ENCODE measurements around the gene FOXP1.

The FOXP1 gene

DNA sequence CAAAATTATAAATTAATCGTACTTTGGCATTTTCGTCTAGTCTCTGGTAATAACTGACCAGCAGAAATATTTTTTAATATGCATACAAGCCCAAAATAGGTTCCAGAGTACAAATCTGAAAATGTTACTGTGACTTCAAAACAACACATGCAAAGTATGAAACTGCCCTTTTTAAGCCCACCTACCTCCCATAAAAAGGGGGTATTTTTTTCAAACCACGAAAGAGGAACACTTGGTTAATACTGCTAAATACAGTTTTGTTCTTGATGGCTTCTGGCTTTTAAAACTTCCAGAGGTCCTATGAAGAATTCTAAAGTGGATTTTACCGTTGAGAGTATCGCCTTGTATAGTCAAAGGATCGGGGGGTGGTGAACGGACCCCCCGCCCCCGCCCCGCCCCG is 610.7 kb downstream of the FOXP1 start:
- no peak for DNase-seq (ENCODE audit: low read depth)

DNA sequence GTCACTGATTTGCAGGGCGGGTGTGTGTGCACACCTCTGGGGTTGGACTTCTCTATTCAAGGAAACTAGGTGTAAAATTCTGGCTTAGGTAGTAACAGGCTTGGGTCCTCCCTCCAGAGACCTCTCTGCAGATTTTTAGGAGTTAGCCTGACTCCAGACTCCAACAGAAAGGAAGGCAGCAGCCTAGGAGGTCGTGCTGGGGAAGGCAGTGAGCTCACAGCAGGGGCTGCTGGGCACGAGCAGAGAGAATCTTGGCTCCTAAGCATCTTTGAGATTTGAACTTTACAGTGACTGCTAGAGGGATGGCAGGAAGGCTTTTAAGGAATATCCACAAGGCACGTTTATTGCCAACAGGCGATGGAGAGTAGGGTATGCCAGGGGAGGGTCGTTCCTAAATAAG is 612.6 kb downstream of the FOXP1 start:
- DNase-seq (ENCODE audit: low read depth) = no peak

DNA sequence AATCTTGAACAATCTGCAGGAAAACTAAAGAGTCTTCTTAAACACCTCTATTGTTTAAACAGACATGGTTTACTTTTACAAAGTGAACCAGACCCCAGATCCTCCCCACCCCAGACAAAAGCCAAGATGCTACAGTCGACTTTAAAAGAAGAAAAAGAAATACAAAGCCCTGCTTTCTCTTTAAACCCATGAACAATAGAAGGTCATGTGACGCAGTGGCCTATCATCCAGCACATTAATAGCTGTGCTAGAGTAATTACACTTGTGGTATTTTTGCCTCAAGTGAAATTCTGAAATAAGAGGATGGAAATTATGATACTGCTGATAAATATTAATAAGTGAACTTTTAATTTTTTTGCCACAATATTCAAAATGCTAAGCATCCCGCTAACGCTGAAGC is 613.4 kb downstream of the FOXP1 start:
- DNase-seq (ENCODE audit: low read depth) = no peak

DNA sequence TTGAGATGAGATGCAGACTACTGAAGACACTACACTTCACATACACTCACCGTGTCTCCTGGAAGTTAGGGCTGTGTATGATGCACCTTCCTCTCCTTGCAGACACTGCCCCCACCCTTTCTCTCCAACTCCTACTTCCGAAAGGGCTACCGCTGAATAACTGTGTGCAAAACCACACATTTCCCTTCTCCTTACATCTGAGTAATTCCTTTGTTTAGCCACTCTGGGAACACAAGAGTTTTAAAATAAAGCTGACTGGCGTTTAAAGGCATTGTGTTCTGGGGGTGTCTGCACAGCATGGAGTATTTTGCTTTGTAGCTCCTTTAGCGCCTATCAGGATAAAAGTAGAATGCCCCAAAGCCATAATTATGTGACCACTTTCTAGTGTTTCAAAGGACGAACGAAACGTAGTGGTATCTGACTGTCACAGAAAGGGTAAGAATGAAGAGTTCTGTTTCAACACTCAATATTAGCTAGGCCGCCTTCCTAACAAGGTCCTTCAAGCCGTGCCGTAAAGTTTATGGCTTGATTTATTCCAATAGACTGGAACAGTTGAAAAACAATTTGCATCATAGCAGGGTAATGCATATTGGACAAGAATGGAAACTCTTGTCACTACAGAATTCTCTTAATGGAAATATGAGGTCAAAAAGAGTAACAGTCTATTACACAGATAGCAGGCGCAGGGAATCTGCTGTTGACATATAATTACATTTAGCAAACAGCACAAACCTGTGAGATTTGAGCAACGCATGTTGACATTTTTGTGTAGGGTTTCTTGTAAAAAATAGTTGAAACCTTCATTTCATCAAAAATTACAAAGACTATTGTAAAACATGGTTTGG is 619.9 kb downstream of the FOXP1 start:
- peak; percentile 64 for DNase-seq (ENCODE audit: low read depth)

DNA sequence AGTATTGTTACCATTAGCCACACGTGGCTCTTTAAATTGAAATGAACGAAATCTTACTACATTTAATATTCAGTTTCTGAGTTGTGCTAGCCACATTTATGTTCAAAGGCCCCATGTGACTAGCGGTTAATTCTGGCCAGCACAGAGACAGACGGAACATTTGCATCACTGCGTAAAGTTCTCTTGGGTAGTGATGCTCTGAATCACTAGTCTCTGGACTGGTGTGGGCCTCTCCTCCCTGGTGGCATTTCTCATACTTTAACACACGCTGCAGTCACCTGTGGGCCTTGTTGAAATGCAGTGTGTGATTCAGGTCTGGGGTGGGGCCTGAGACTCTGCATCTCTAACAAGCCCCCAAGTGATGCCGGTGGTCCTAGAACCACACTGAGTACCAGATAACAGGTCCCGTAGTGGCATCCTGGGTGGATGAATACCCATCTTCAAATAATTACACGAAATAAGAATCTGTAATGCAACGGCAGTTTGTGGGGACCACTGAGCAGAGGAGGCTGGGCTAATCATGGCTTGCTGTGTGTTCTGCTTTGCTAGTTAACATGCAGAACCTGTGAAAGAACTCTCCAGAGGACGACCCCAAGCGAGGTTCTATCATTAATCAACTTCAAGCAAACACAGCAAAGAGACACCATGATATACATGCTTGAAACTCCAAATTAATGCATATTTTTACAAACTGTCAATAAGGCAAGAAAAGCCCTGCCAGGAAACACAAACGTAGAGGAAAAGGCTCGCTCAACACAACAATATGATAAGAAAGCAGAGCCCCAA is 623.8 kb downstream of the FOXP1 start:
- no peak for DNase-seq (ENCODE audit: low read depth)

DNA sequence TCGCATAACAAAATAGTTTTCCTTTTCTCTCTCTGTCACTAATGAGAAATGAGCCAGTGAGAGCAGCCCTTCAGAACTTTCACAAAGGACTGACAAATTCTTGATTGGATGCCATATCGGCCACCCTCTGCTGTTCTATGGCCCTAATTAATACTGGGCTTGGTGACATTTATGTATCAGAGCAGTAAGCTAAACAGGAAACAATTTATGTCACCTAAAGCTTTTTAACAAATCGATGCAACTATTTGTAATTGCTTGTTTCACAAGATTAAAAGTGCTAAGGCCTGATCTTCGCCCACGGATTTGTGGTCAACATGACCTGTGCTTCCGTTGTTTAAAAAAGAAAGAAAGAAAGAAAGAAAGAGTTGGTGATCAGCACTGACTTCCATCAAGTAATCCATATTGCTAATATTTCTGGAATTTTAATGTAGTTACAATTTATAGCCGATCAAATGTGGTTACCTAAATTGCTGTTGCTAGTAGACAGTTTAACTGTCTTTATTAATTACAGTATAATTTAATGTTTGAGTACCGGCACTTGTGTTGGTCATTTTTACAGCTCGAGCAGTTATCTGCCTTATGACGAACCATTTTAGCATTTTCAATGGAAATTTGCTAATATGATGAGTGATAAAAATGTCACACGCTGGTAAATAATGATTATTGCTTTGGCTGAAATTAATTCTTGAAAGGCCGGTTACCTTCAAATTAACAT is 631.3 kb downstream of the FOXP1 start:
- DNase-seq (ENCODE audit: low read depth) = no peak

DNA sequence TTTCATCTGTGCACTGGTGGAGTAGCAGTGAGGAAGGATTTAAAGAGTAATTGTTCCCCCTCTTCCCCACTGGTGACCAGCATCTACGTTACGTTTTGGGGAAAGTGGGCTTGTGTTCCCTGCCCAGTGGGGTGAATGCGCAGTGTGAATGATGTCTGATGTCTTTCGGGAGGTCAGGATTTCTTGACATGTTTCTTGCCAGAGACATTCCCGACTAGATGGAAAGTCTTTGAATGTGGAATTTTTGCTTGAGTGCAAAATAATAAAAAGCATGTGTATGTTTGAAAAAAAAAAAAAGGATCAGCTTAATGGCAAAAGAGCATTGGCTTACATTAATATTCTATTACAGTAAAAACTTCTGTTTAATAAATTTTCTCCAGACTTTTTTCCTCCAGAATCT is 632.2 kb downstream of the FOXP1 start:
- DNase-seq (ENCODE audit: low read depth) = no peak

DNA sequence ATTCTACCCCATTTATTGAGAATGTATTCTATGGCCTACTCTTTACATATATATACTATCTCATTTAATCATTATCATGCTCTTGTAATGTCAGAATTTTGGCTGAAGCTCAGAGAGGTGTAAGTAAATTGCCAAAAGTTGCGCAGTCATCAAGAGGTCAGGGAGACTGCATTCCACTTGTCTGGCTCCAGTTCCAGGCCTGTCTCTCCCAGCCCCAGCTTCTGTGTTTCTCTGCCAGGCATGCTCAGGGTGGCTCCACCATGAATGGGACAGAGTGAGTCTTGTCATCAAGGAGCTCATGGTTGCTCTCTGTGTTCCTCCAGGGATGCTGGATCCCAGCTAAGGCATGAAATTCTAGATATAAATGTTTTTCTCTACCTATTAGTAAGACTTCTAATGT is 635.9 kb downstream of the FOXP1 start:
- DNase-seq (ENCODE audit: low read depth) = no peak

DNA sequence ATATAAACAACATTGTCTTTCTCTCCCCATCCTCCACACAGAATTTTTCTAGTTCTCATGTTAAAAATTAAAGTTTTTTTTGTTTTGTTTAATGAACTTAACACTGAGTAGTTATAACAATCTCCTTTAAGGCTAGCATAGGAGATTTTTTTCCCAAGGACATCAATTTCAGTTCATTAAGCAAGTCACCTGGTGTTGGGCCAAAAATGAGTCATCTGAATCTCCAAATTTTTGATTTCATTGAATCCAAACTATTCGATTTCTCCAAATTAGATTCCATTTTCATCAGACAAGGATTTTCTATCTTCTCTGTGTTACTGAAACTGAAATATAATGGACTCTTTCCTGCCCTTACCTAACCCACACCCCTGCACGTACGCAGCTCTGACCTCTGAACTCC is 639.6 kb downstream of the FOXP1 start:
- DNase-seq (ENCODE audit: low read depth) = no peak

DNA sequence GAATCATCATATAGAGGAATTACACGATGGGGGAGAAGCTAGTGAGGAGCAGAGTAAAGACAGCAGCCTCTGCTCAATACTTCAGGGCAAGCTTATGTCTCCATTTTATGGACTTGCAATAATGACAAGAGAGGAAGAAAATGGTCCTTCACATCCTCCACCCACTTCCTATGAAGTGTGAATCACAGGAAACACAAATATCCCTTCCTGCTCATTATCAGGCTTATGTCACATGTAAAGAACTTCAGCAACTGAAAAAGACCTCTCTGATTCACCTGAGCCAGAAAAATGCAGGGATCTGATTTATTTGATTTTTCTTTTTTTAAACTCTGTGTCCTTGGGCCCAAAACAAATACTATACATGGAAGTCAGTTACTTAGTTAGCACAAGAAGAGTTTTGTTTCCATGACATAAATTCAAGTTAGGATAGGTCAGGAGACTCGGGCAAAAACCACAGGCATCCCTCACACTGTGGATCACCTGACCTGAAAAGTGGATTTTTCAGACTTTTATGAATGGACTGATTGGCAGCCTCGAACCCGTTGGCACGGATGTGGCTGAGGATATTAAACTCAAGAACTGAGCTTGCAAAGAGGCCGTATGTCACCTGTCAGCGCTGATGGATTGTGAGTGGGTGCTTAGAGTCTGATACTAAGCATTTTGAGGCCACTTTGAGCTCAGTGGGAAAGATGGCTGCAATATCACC is 650.3 kb downstream of the FOXP1 start:
- no peak for DNase-seq (ENCODE audit: low read depth)

DNA sequence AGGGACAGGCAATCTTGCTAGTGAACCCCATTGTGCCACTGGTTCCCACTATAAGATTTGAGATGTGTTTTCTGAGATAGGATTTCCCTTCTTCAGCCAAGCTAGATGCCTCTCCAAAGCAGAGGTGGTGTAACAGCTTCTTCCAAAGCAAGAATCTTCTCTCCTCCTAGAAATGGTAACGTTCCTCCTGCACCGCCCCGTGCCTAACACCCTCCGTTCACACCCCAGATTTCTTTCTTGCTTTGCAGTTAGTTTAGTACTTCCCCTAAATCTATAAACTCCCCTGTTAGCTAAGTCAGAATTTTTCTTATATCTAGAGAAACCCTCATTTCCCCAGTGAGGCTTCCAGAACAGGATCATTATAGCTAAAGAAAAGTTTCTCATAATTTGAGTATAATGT is 653.5 kb downstream of the FOXP1 start:
- no peak for DNase-seq (ENCODE audit: low read depth)

DNA sequence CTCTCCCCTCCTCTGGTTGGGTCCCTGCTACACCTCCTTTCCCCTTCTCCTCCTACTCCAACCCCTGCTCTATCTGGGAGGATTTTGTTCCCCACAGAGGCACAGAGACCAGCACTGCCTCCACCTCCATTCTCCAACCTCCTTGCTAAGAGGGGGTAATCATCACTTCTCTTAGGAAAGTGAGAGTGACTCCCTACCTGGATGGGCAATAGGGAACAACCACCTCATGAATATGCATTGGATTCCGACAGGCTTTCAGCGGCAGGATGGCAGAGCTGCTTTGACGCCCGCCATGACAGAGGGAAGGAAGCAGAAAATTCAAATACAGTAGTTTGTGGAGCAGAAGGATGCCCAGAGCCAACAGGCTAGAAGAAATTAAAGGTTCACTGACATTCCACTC is 656.3 kb downstream of the FOXP1 start:
- DNase-seq (ENCODE audit: low read depth) = no peak

DNA sequence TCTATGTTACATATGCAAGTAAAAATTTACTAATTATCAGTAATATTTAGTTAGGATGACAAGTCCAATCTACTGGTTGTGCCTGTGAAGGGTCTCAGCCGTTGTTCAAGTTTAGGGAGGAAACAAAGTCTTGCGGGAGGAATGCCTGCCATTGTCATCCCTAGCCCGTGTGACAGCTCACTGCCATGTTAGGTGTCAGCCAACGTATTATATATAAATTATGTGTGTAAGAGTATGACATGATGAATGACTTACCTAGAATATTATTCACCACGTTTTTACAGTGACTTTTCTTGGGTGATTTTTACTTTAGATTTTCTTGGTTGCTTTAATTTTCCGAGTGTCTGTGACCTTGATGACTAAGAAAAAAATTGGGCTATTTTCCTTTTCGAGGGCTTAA is 656.7 kb downstream of the FOXP1 start:
- DNase-seq (ENCODE audit: low read depth) = no peak

DNA sequence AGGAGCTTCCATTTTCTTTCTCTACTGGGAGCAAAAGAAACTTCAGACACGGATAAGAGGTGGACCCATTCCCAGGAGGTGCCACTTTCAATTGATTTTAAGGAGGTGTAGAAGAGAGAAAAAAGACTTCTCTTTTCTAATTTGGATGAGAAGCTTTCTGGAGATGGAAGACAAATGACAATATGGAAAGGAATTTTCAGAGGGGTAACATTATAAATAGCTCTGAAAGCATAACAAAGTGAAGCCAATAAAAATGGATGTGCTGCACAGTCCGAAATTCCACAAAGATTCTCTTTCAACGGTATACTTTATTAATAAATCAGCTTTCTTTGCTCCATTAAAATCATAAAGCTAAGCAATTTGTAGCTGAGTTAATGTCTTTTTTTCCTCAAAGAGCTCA is 663.9 kb downstream of the FOXP1 start:
- DNase-seq (ENCODE audit: low read depth) = no peak

DNA sequence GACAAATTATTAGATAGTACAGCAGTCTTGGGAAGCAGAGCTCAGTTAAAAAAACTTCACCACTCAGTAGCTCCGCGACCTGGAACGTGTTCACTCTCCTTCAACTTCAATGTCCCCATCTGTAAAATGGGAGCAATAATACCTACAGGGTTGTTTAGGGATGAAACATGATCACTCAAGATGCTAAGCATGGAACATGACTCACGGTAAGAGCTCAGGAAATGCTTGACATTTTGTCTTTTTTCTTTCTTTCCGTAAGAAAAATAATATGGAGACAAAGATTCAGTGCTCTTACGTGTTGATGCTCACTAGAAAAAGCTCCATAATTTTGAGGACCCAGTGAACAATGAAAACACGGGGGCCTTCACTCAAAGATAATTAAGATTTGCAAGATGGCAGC is 664.4 kb downstream of the FOXP1 start:
- no peak for DNase-seq (ENCODE audit: low read depth)

DNA sequence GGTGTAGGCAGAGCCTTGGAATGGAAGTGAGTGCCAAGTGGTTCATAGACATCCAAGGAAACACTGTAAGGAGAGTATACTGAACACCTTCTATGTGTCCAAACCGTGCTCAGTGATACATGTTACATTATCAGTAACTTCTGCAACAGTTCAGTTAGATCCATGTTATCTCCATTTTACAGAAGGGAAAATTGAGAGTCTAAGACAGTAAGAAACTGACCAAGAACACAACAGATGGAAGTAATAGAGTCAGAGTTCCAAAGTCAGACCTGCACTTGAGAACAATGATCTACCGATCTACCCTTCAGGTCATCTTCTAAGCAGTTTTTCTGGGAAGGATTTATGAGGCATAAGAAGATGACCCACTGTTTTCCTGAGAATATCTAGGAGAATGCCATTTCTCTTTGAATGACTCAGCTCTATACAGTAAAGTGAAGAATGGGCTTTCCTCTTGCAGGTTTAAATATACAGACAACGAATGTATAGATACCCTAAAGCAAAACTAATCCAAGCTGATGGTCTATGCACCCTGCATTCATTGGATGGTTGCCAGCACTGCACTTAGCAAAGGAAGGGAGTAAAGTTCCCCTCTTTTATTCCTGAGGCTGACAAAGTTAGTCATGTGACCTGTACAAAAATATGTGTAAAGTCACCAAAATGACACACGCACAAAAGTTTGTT is 667.0 kb downstream of the FOXP1 start:
- DNase-seq (ENCODE audit: low read depth) = no peak

DNA sequence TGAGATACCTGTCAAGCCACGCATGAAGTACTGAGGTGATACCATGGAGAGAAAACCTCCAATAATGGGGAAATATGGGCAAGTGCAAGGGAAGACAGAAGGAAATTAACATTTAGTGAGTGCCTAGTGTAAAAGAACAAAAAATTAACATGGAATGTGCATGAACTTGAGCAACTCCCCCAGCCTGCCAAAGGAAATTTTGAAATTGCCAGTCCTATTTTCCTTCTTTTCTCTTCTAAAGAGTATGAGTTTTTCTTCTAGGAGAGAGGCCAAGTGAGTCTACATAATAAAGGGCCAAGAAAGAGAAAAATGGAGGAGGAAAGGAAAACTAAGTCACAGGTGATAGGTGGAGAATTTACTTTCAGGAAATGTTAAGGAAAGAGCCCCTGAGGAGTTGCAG is 668.7 kb downstream of the FOXP1 start:
- DNase-seq (ENCODE audit: low read depth) = no peak

DNA sequence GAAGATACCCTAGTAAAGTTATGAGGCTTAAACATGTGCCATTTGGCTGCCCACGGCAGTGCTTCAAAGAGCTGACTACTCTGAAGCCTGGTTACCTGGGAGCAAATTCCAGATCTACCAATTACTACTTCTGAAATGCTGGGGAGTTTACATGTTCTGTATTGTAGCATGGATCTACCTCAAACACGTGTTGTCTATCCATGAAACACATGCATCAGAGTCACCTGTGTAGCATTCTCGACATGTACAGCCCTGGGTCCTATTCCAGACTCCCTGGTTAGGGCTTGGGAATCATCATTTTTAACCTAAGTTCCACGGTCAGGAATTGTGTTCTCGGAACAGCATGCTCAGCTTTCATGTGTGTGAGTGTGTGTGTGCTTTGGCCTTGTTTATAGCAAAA is 671.8 kb downstream of the FOXP1 start:
- DNase-seq (ENCODE audit: low read depth) = no peak

DNA sequence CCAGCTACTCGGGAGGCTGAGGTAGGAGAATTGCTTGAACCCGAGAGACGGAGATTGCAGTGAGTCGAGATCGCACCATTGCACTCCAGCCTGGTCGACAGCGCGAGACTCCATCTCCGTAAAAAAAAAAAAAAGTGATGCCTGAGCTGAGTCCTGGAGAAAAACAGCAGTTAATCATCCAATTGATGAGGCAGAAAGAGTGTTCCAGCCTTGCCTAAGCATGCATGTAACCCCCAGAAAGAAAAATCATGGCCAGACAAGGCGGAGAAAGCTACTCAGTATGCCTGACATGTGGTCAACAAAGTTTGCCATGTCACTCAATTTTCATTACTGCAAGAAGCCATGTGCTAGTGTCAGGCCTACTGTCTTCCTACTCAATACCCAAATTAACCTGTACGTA is 678.0 kb downstream of the FOXP1 start:
- no peak for DNase-seq (ENCODE audit: low read depth)

All from non-pigmented ciliary epithelial cell (primary cell).